OCI-M2 (cell line): ENCODE data around the gene ZNF710.

ENCODE experiments used
- DNase-seq: peaks from one replicate; lab custom pipeline; 2025; ENCODE audit not compliant: unreplicated experiment; lab: John Stamatoyannopoulos, UW

The ZNF710 gene

DNA sequence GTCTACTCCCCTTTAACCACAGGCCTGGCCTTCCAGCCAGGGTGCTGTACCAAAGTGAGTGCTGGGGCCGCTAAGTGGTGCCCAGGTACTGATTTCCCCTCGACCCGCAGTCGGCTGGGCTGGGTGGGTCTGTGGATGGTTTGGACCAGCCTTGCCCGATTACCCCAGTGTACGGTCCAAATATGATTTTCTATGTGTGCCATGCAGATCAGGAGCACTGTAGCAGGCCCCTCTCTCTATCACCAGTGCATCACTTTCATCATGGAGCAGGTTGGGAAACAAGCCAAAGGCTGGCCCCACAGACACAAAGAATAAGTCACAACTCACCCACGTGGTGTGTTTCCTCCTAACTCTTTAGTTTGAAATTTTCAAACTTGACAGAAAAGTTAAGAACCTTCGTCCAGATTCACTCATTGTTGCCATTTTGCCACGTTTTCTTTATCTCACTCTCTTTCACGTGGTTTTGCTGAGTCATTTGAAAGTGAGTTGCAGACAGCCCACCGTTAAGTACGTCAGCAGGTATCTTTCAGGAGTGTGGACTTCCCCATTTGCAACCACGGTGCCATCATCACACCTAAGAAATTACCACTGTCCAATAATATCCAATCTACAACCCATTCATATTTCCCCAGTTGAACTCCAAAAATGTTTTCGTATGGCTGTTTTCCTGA, 37.0 kb downstream of the ZNF710 start:
- DNase-seq: no peak

DNA sequence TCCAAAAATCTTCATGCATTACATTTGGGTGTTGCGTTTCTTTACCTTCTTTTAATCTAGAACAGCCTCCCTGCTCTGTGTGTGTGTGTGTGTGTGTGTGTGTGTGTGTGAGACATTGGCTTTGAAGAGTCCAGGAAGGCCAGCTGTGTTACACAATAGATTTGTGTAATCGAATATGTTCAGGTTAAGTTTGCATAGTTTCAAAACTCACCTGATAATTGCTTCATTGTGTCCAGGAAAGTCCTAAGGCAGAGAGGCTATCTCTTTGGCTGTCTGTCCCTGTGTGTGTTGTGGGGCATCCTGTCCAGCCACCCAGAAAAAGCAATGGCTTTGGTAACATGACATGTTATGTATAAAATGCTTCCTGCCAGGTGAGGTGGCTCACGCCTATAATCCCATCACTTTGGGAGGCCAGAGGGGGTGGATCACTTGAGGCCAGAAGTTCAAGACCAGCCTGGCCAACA, 37.5 kb downstream of the ZNF710 start:
- no peak for DNase-seq

DNA sequence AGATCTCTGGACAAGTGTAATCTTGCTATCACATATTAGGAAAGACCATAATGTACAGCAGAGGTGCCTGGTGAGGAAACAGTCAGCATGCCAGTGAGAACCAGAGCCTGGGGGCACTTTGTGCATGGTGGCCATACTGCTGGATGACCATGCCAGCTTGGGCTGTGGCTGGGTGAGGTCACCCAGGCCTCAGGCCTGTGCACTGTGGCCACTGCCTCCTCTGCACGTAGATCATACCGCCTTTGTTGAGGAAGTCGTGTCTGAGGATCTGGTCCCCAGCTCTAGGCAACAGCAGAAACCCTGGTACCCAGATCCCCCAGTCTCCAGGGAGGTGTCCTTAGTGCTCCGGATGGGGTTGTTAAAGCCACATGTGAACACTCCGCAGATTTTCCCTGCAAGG, 38.9 kb downstream of the ZNF710 start:
- DNase-seq: no peak

DNA sequence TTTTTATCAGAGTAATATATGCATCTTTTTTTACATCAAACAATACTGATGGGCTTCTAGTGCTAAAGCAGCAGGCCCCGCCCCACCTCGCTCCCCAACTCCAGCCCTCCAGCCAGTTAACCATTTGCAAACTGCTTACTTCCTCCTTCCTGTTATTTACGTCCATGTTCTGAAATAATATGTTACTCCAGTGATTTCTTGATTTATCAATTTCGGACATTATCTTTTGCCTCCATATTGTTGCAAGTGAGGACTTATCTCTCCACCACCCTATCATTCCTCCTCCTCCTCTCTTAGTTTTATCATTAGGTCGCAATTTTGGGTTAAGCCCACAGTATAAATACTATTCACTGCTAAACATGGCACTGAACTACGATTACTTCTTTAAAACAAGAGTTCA, 39.5 kb downstream of the ZNF710 start:
- no peak for DNase-seq

DNA sequence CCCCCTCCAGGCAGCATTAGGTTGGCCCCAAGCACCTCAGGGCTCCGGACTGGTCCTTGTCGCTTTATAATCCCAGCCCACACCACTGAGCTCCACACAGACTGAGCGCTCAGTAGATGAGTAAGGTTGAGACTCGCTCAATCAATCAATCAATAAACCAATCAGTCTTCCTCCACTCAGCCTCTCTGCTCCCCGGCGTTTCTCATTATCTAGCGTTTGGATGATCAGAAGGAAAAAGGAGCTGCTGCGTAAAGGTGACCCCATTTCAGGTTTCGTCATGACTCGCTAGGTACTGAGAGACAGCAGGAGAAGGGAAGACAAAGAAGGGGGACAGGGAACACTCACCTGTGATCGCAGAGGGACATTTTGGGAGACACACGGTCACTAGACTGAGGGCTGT, 41.2 kb downstream of the ZNF710 start:
- no peak for DNase-seq

DNA sequence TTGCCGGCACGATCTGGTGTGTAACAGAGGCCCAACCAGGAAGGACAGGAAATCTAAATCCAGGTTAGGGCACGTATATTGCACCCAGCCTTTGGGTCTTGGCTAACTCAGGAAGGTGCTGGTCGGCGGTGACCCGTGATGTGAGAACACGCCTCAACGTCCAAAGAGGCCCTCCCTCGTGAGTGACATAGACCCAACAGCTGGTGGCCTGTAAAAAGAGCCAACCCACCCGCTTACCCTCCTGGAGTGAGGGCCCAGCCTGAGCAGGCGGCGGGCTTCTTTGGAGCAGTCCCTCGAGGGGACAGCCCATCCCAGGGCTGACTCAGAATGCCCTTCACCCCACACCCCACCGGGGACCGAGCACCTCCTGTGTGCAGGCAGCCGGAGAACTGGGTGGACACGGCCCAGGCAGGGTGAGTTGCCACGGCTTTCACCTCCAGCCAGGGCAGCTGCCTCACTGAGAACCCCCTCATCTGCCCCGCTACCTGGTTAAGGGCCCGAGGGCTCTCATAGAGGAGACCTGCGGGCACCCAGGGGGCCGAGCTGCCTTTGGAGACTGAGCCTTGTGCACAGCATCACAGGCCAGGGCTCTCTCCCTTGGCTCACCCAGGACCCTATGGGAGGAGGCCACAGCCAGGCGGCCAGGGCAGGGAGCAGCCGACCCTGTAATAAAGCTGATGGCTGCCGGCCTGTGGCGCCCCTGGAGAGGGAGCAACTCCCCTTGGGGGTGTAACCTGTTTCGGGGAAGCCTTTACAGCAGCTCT, 41.8 kb downstream of the ZNF710 start:
- DNase-seq: no peak

DNA sequence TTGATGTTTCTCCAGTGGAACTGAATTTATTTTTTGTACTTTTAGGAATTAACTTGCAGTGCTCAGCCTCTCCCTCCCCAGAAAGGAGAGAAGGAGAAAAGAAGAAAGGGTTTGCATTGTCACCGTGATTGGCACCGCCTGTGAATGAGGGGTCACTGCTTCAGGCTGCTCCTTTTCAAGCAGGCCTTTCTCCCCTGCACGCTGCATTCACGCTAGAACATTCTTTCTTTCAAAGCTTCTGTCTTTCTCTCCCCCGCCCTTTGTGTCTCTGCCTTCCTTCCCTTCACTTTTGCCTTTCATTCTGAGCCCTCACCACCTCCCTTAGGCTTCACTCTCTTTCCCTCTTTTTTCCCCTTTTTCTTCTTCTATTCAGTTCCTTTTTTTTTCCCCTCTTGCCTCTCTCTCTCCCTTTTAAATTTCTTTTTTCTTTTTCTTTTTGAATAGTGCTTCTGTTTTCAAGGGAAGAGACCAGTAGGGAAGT, 42.4 kb downstream of the ZNF710 start:
- no peak for DNase-seq

DNA sequence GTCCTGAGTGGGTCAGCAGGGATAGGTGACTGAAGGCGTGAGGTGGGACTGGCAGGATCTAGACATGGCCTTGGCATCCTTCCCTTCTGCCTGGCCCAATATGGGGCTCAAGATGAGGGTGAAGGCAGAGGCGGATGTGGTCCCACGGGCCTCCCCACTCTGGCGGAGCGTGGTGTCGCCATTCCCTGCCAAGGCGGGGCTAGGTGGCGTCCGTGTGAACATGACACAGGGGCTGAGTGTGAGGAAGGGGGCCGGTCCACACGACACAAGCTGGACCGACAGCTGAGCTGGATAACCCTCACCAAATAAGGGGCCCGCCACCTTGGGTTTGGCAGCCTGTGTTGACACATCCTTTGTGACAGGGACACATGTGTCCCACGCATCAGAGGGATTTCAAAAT, 43.1 kb downstream of the ZNF710 start:
- no peak for DNase-seq

DNA sequence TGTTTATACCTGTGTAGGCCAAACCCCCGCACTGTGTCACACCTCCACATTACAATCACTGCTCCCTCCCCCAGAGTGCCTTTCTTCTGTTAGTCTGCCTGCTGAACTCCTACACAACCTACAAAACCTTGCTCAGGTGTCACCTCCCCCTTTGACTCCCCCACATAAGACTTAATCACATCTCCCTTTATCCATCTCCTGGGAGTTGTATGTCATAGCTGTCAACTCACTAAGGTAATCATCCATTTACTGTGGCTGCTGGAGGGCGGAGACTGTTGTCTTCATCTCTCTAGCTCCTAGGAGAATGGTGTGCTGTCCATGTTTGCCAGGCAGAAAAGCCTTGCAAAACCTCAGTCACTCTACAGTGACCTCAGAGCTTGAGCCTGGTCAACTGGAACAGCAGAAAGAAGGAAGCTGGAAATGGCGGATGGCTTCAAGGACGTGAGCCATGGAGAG, 43.8 kb downstream of the ZNF710 start:
- no peak for DNase-seq

DNA sequence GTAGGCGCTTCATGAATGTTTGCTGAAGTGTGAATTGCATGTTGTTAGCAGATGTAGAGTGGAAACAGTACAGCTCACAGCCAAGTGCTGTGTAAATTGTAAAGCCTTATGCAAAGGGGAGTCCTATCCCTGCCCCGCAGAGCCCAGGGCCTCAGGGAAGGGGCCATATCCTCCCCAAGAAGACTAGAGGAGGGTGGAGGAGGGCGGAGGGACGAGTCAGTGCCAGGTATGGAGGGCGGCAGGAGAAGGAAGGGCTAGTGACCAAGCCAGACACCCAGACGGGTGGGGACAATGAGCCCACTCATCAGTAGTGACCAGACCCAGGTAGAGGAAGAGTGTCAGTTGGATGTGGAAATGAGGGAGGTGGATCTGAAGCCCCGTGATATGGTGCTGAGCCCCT, 45.2 kb downstream of the ZNF710 start:
- no peak for DNase-seq

DNA sequence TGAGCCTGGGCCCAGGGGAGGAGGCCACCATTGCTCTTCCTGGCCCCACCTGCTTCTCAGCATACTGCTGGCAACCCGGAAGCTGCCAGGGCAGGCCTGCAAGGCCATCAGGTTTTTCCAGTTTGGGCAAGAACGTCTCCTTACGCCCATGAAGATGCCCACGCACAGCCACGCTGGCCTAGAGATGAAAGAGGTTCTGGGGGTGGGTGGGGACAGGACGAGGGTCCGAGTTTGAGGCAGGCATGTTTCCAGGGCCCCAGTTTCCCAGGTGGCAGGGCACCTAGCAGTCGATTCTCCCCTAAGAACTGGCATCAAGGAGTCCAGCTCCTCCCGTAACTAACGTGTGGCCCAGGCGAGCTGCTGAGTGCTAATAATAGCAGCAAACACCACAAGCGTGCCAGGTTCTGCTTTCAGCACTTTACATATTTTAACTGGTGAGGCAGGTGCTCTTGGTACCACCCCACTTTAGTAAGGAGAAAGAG, 45.8 kb downstream of the ZNF710 start:
- no peak for DNase-seq

DNA sequence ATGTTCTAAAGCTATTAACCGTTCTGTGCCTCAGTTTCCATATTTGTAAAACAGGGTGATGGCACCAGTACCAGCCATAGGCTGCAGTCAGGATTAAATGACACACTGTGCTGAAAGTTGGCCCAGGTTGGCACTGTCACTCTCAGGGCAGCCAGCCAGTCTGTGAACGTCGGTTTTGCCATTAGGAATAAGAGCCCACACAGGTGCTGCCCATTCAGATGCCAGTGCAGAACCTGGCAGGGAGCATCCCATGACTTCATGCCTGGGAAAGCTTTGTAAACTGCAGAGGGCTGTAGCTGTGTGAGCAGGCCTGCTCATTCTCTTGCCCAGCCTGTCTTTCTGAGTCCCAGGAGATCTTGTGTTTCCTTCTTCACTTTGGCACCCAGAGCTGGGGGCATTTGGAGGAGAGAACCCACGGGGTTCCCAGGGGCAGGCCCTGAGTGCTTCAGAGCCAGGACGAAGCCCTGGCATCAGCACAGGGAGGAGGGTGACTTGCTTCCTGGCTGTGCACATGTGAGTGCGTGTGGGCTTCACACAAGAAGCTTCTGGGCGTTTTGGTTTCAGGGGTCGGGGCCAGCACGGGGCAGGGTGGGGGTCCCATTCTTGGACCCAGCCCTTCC, 46.9 kb downstream of the ZNF710 start:
- DNase-seq: no peak

DNA sequence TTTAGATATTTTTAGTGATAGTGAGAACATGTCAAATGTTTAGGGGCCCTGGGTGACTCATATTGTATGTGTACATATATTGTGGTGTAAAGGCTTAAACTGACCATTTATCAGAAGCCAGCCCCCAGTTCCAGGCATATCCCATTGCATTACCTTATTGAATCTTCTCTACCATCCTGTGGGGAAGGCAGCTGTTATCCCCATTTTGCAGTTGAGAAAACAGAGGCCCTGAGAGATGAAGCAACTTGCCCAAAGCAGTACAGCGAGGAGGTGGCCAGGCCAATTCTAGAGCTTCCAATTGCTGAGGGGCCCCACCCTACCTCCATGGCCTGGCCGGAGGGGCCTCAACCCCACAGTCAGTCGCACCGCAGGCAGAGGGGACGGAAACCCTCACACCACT, 47.9 kb downstream of the ZNF710 start:
- no peak for DNase-seq

DNA sequence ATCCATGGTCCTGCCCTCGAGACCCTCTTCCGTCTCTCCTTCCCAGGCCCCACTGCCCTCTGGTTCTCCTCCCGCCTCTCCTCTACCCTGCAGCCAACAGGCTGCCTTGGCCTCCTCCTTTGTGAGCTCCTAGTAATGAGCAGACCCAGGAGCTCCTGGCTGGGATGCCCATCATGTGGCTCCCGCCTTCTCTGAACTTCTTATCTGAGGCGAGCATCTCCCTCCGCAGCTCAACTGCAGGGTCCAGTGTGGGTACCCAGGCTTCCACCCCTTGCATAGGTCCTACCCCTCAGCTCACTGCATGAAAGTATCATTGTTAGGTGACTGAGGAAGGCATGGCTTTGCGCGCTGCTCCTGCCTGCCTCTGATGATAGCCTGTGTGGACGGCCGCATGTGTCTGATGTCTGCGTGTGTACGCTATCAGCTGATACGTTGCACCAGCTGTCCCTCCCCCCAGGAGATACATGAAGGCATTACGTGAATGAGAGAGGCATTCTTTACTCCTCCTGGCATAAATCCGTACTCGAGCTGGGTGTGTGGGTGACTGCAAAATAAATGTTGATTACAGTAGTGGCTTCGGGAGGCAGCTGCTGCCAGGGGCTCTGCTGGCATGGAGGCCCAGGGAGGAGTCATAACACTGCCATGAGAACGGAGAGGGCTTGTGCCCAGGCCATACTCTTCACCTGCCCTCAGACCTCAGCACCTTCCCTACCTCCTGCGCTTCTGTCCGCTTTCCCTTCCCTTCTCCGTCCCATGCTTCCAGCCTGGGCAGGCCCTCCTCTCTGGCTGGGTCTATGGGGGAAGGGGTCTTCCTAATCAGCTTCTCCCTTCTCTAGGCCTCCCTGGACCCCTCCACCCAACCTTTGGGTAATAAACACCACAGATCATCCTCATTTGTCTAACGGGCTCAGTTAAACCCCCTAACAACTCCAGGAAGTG, 48.8 kb downstream of the ZNF710 start:
- DNase-seq: no peak

DNA sequence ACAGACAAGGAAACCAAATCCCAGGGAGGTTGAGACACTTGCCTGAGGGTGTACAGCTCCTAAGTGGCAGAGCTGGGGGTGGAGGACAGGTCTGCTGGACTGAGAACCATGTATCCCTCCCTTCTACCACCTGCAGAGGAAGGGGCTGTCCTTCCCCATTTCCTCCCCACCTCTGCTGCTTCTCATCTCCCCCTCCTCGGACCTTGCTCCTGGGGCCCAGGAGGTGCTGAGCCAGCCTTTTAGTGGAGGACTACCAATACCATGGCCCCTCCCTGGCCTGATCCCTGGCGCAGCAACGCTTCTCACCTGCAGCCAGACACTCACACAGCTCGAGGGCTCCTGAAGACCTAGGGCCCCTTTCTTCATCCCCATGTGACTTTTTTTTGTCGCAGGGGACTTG, 50.8 kb downstream of the ZNF710 start:
- DNase-seq: no peak

DNA sequence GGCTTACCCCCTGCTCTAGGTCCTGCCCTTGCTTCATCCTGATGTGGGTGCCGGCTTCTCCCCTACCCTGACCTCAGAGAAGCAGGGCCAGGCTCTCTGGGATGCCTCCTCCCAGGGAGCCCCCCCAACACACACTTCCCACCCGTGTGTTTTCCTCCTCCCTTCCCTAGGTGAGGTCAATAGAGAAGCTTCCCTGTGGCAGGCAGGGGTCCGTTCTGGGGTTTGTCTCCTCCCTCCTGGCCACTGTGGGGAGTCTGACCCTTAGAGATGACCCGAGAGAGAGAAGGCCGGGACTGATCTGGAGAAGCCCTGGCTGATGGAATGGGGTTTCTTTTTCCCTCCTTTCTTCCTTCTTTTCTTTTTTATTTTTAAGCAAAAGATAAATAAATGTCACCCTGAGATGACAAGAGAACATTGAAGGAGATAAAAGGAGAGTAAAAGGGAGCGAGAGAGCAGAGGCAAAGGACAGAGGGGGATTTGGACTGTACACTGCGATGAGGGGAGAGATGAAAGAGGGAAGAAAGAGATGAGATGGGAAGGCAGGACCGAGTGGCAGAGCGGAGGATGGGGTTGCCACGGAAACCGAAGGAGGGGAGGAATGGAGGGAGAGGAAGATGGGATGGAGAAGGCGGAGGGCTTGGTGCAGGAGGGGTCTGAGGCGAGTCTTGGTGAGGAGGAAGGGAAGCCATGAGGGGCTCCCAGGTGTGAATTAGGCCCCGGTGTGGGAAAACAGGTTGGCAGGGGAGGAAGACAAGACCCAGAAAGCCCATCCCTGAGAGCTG, 52.8 kb downstream of the ZNF710 start:
- DNase-seq: no peak

DNA sequence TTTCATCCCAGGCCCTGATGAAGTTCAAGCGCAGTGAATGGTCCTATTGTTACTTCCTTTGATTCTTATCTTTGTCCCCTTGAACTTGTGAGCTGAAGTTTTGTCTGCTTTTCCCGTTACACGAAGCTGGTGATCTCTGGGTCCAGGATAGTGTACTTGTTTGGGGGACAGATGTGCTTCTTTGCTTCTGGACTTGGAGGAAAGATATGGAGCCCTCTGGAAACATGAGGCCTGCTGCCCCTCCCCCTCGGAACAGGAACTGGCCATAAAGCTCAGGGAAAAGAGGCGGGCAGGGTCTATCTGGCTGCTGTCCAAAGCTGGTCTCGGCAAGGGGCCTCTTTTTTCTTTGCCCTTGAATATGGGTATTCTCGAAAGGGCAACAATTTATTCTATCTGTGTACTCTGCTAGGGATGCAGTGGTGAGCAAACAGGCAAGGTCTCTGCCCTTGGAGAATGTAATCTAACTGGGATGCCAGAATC, 53.5 kb downstream of the ZNF710 start:
- DNase-seq: no peak

DNA sequence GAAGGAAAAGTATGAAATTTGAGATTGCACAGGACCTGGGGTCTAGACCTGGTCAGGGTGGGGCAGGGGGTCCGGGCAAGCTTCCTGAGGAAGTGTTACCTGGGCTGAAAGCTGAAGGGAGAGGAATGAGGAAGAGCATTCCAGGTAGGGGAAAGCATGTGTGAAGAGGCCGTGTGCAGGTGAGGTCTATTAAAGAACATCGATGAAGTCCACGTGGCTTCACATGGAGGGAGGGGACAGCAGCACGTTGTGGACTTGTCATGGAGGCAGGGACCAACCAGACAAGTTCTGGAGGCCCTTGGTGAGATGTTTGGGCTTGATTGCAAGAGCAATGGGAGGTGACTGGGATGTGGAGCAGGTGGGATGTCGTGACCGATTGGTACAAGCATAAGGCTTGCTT, 54.1 kb downstream of the ZNF710 start:
- no peak for DNase-seq

DNA sequence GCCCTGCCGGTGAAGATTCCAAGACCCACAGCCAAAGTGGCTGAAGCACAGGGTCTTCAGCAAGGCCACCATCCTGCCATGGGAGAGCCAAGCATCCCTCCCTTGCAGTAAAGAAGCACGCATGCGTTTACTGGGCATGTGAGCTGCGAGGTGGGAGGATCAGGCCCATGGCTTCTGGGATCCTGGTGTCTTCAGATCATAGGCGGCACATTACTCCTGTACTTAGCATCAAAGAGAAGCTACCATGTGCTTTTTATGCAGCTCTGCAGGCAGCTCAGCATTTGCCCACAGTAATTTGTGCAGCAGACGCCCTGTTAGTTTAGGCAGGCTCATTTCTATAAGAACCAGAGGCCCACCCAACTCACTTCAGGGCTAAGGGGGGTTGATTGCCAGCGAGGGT, 55.4 kb downstream of the ZNF710 start:
- no peak for DNase-seq

DNA sequence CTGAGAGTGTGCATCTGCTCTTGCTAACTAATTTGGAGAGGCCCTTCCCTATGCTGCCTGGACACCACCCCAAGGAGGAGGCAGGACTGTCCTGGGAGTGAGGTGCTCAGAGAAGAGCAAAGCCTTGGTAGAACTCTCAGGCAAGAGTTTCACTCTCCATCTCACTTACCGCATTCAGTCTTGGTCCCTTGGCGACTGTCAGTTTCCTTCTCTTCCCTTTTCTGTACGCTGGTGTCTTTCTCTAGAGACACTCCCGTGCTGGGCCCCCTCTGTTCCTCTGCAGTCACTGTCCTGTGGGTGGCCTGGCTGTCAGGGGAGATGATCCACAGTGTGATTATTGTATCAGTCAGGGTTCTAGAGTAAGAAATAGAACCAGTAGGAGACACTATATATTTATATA, 57.2 kb downstream of the ZNF710 start:
- no peak for DNase-seq
